Measurements from ENCODE around the gene SLC11A2.

The SLC11A2 gene

GRCh38 chr12:51047655-51048540 is 21.7 kb upstream of the SLC11A2 start, which contains the start of gene LETMD1:
Gene LETMD1, plus strand, starts transcription at chr12:51048327. Its CDS starts 30 bp downstream, at chr12:51048357.
- Mint-ChIP-seq H3K4me3 (peak within 1 kb of the TSS; percentile 99), H3K4me1 (ENCODE audit: low read depth) (peaks cover 32% of the 10 kb centered on the region), H3K27me3 (no peaks in the 10 kb centered on the region), H3K36me3 (ENCODE audit: low read depth) (peaks cover 26% of the 10 kb centered on the region), H3K27ac (peak within 1 kb of the TSS; percentile 96), H3K9me3 (no peaks in the 10 kb centered on the region)

- Mint-ChIP-seq H3K4me3 (no peak overlapping the region), H3K27ac (no peak overlapping the region), H3K4me1 (ENCODE audit: low read depth) (peaks cover 4% of the 10 kb centered on the region), H3K36me3 (ENCODE audit: low read depth) (no peaks in the 10 kb centered on the region), H3K27me3 (no peaks in the 10 kb centered on the region), H3K9me3 (no peaks in the 10 kb centered on the region)
Measured at GRCh38 chr12:51036279-51036678, 10.1 kb upstream of the SLC11A2 start.

- Mint-ChIP-seq H3K36me3 (ENCODE audit: low read depth) (no peaks in the 10 kb centered on the region), H3K4me1 (ENCODE audit: low read depth) (peaks cover 4% of the 10 kb centered on the region), H3K4me3 (no peak overlapping the region), H3K9me3 (no peaks in the 10 kb centered on the region), H3K27ac (no peak overlapping the region), H3K27me3 (no peaks in the 10 kb centered on the region)
Measured at GRCh38 chr12:51033457-51034089, 7.4 kb upstream of the SLC11A2 start.

GRCh38 chr12:51033048-51033447 is 6.9 kb upstream of the SLC11A2 start:
- no peaks in the 10 kb centered on the region for H3K27me3 Mint-ChIP-seq
- no peaks in the 10 kb centered on the region for H3K9me3 Mint-ChIP-seq
- H3K27ac Mint-ChIP-seq = no peak overlapping the region
- H3K4me1 Mint-ChIP-seq (ENCODE audit: low read depth) = peaks cover 5% of the 10 kb centered on the region
- no peak overlapping the region for H3K4me3 Mint-ChIP-seq
- no peaks in the 10 kb centered on the region for H3K36me3 Mint-ChIP-seq (ENCODE audit: low read depth)

- no peaks in the 10 kb centered on the region for H3K9me3 Mint-ChIP-seq
- no peak overlapping the region for H3K4me3 Mint-ChIP-seq
- H3K27me3 Mint-ChIP-seq = no peaks in the 10 kb centered on the region
- no peaks in the 10 kb centered on the region for H3K36me3 Mint-ChIP-seq (ENCODE audit: low read depth)
- no peak overlapping the region for H3K27ac Mint-ChIP-seq
- H3K4me1 Mint-ChIP-seq (ENCODE audit: low read depth) = peaks cover 37% of the 10 kb centered on the region
Measured at GRCh38 chr12:51028813-51029150, 2.6 kb upstream of the SLC11A2 start.

- Mint-ChIP-seq H3K36me3 (ENCODE audit: low read depth) (peaks cover 3% of the 10 kb centered on the region), H3K27ac (no peak overlapping the region)
Measured at GRCh38 chr12:51028126-51028812, 2.1 kb upstream of the SLC11A2 start.

GRCh38 chr12:51027342-51027835 is 1.2 kb upstream of the SLC11A2 start:
- H3K9me3 Mint-ChIP-seq = no peaks in the 10 kb centered on the region
- H3K4me1 Mint-ChIP-seq (ENCODE audit: low read depth) = peaks cover 47% of the 10 kb centered on the region
- no peaks in the 10 kb centered on the region for H3K27me3 Mint-ChIP-seq
- H3K36me3 Mint-ChIP-seq (ENCODE audit: low read depth) = peaks cover 4% of the 10 kb centered on the region
- peak overlapping the region; percentile 63 for H3K4me3 Mint-ChIP-seq
- H3K27ac Mint-ChIP-seq = peak overlapping the region; percentile 51

More at GRCh38 chr12:51028126-51028812, 2.1 kb upstream of the SLC11A2 start:
- Mint-ChIP-seq H3K4me3 (no peak overlapping the region), H3K9me3 (no peaks in the 10 kb centered on the region), H3K4me1 (ENCODE audit: low read depth) (peaks cover 42% of the 10 kb centered on the region), H3K27me3 (no peaks in the 10 kb centered on the region)

- Mint-ChIP-seq H3K27ac (peak overlapping the region; percentile 95), H3K4me3 (peak overlapping the region; percentile 93), H3K9me3 (no peaks in the 10 kb centered on the region), H3K27me3 (no peaks in the 10 kb centered on the region), H3K36me3 (ENCODE audit: low read depth) (peaks cover 9% of the 10 kb centered on the region), H3K4me1 (ENCODE audit: low read depth) (peaks cover 67% of the 10 kb centered on the region)
Measured at GRCh38 chr12:51025338-51025835, 797 bp downstream of the SLC11A2 start.

- H3K4me3 Mint-ChIP-seq = peak overlapping the region; percentile 93
- peaks cover 9% of the 10 kb centered on the region for H3K36me3 Mint-ChIP-seq (ENCODE audit: low read depth)
- H3K27ac Mint-ChIP-seq = peak overlapping the region; percentile 95
- no peaks in the 10 kb centered on the region for H3K27me3 Mint-ChIP-seq
- peaks cover 77% of the 10 kb centered on the region for H3K4me1 Mint-ChIP-seq (ENCODE audit: low read depth)
- H3K9me3 Mint-ChIP-seq = no peaks in the 10 kb centered on the region
Measured at GRCh38 chr12:51023625-51024382, 2.4 kb downstream of the SLC11A2 start.

- Mint-ChIP-seq H3K27me3 (no peaks in the 10 kb centered on the region), H3K27ac (peak overlapping the region; percentile 54), H3K9me3 (no peaks in the 10 kb centered on the region), H3K4me3 (peak overlapping the region; percentile 15), H3K36me3 (ENCODE audit: low read depth) (peaks cover 9% of the 10 kb centered on the region), H3K4me1 (ENCODE audit: low read depth) (peaks cover 68% of the 10 kb centered on the region)
Measured at GRCh38 chr12:51021694-51022093, 4.5 kb downstream of the SLC11A2 start.

GRCh38 chr12:51020448-51021182 is 5.6 kb downstream of the SLC11A2 start:
- H3K4me3 Mint-ChIP-seq = peak overlapping the region; percentile 13
- peaks cover 9% of the 10 kb centered on the region for H3K36me3 Mint-ChIP-seq (ENCODE audit: low read depth)
- no peaks in the 10 kb centered on the region for H3K9me3 Mint-ChIP-seq
- no peaks in the 10 kb centered on the region for H3K27me3 Mint-ChIP-seq
- H3K4me1 Mint-ChIP-seq (ENCODE audit: low read depth) = peaks cover 62% of the 10 kb centered on the region
- H3K27ac Mint-ChIP-seq = no peak overlapping the region

GRCh38 chr12:51019927-51020326 is 6.3 kb downstream of the SLC11A2 start:
- Mint-ChIP-seq H3K4me3 (no peak overlapping the region), H3K9me3 (no peaks in the 10 kb centered on the region), H3K36me3 (ENCODE audit: low read depth) (peaks cover 9% of the 10 kb centered on the region), H3K27me3 (no peaks in the 10 kb centered on the region), H3K27ac (no peak overlapping the region), H3K4me1 (ENCODE audit: low read depth) (peaks cover 56% of the 10 kb centered on the region)

- no peaks in the 10 kb centered on the region for H3K9me3 Mint-ChIP-seq
- H3K4me3 Mint-ChIP-seq = no peak overlapping the region
- peaks cover 9% of the 10 kb centered on the region for H3K36me3 Mint-ChIP-seq (ENCODE audit: low read depth)
- H3K27me3 Mint-ChIP-seq = no peaks in the 10 kb centered on the region
- peaks cover 46% of the 10 kb centered on the region for H3K4me1 Mint-ChIP-seq (ENCODE audit: low read depth)
- H3K27ac Mint-ChIP-seq = no peak overlapping the region
Measured at GRCh38 chr12:51018956-51019355, 7.2 kb downstream of the SLC11A2 start.

- Mint-ChIP-seq H3K27ac (no peak overlapping the region), H3K36me3 (ENCODE audit: low read depth) (peaks cover 5% of the 10 kb centered on the region), H3K9me3 (no peaks in the 10 kb centered on the region), H3K27me3 (no peaks in the 10 kb centered on the region), H3K4me1 (ENCODE audit: low read depth) (peaks cover 47% of the 10 kb centered on the region), H3K4me3 (no peak overlapping the region)
Measured at GRCh38 chr12:51017452-51017851, 8.7 kb downstream of the SLC11A2 start.
